Caco-2 (cell line): ENCODE data around the gene PABPC1L2A. TPM values are rescaled to one million over a fixed set of nuclear protein-coding genes. Genes with fewer than 3 reads are reported as not detected.
"Not testable (repeated sequence)": the region's sequence is repeated elsewhere in the genome, so short reads cannot be mapped to it uniquely, and the experiment has no call there.

Experiments
- Bru-seq: library from RNA; stranded (reverse); fragments of 400-500 nt; gene quantifications from one replicate; lab custom pipeline; 2021; lab: Mats Ljungman, UMichigan
- BruChase-seq, 2 experiments: library from RNA; stranded (reverse); fragments of 400-500 nt; gene quantifications; one replicate each; lab custom pipeline; 2021; lab: Mats Ljungman, UMichigan
- BruUV-seq: library from RNA; stranded (reverse); fragments of 400-500 nt; replicated peaks from 2 replicates; lab custom pipeline; 2021; lab: Mats Ljungman, UMichigan
- CTCF ChIA-PET: fragments of 300-600 bp; sonication (Branson Sonifier 250); formaldehyde crosslinking; loops from one replicate; lab custom pipeline; 2022; ENCODE audit warnings: antibody characterized with exemption; lab: Charles Lee
- POLR2A ChIA-PET: fragments of 300-600 bp; sonication (Branson Sonifier 250); formaldehyde crosslinking; loops from one replicate; lab custom pipeline; 2022; ENCODE audit warnings: antibody characterized with exemption; lab: Charles Lee
- DNase-seq, 2 experiments: peaks; one replicate each; pipeline versions ENCODE4 v3.0.0 to v3.0.0-alpha.2; 2020 to 2022
- H3K27me3 ChIP-seq: replicated peaks from 2 replicates; pipeline ENCODE4 v1.6.0; 2011; ENCODE audit warnings: low read length; ENCODE audit not compliant: control insufficient read depth, insufficient read depth
- H3K36me3 ChIP-seq: 2 replicates; pipeline ENCODE4 v1.5.1; 2011; ENCODE audit warnings: low read length; ENCODE audit not compliant: control insufficient read depth, insufficient read depth
- H3K4me1 ChIP-seq: fragments of 250-450 bp; sonication (Bioruptor Pico); 2 replicates; pipeline ENCODE4 v1.5.1; 2020; ENCODE audit warnings: mild to moderate bottlenecking
- H3K4me3 ChIP-seq: 2 replicates; pipeline ENCODE4 v1.5.1; 2011; ENCODE audit warnings: low read depth, mild to moderate bottlenecking, control low read depth, low read length
- H3K9me3 ChIP-seq: fragments of 250-450 bp; sonication (Bioruptor Pico); 2 replicates; pipeline ENCODE4 v1.5.1; 2020; ENCODE audit warnings: mild to moderate bottlenecking, moderate library complexity
- H3K27ac Mint-ChIP-seq: one replicate; pipeline ENCODE4 v1.8.0; 2022; ENCODE audit warnings: mixed read lengths; ENCODE audit not compliant: unreplicated experiment
- H3K27me3 Mint-ChIP-seq: one replicate; pipeline ENCODE4 v1.8.0; 2022; ENCODE audit warnings: mixed read lengths; ENCODE audit not compliant: insufficient read depth, unreplicated experiment
- H3K36me3 Mint-ChIP-seq: one replicate; pipeline ENCODE4 v1.8.0; 2022; ENCODE audit warnings: mild to moderate bottlenecking, mixed read lengths; ENCODE audit not compliant: insufficient read depth, unreplicated experiment
- H3K4me1 Mint-ChIP-seq: one replicate; pipeline ENCODE4 v1.8.0; 2022; ENCODE audit warnings: low read depth, mixed read lengths; ENCODE audit not compliant: unreplicated experiment
- H3K4me3 Mint-ChIP-seq: one replicate; pipeline ENCODE4 v1.8.0; 2022; ENCODE audit warnings: mild to moderate bottlenecking, moderate library complexity, mixed read lengths; ENCODE audit not compliant: unreplicated experiment
- H3K9me3 Mint-ChIP-seq: one replicate; pipeline ENCODE4 v1.8.0; 2022; ENCODE audit warnings: mixed read lengths; ENCODE audit not compliant: unreplicated experiment
- CTCF ChIP-seq, 2 experiments: fragments of 200-600 bp in 1 of 2; IDR thresholded peaks; 1 replicate in 1 of 2; 2 replicates in 1 of 2; pipeline versions ENCODE4 v1.5.1 to v1.8.0; 2011 to 2022; ENCODE audit warnings: antibody characterized with exemption in 1 of 2, control low read depth in 1 of 2, inconsistent platforms in 1 of 2, low read depth in 1 of 2, low read length in 1 of 2, mild to moderate bottlenecking in 1 of 2, moderate library complexity in 1 of 2; ENCODE audit not compliant: insufficient read depth in 1 of 2, severe bottlenecking in 1 of 2, unreplicated experiment in 1 of 2
- intact Hi-C: fragments of 100-400 bp; cut with micrococcal nuclease; formaldehyde crosslinking; loops from one replicate; pipeline ENCODE4 v1.10.0; 2022; ENCODE audit not compliant: unreplicated experiment
- long read RNA-seq: library from polyadenylated mRNA; stranded (forward); transcript quantifications from one replicate; pipeline ENCODE4 v2.0.0, GENCODE V29; 2022
- total RNA-seq: library from RNA; stranded (reverse); gene quantifications from 2 replicates; pipeline ENCODE4 v1.2.3, GENCODE V29; 2022

Gene PABPC1L2A
- total RNA-seq (not detected in 2 replicates), Bru-seq, nascent RNA (not detected), BruChase-seq, experiment 1, labeled RNA remaining after a 2-hour chase (not detected), BruChase-seq, experiment 2, labeled RNA remaining after a 6-hour chase (not detected)
- long read RNA-seq = 0 reads

- DNase-seq, CTCF ChIA-PET, H3K27me3 ChIP-seq, H3K4me1 Mint-ChIP-seq, H3K4me3 ChIP-seq, H3K9me3 Mint-ChIP-seq, H3K4me1 ChIP-seq, H3K4me3 Mint-ChIP-seq, H3K27me3 Mint-ChIP-seq, BruUV-seq, intact Hi-C loops, H3K36me3 Mint-ChIP-seq, H3K36me3 ChIP-seq, POLR2A ChIA-PET, H3K9me3 ChIP-seq, H3K27ac Mint-ChIP-seq: not testable (repeated sequence)
Observed at GRCh38 chrX:73079024-73079562, at the start of gene PABPC1L2A. TSS of gene PABPC1L2A (minus strand) at chrX:73079512. CDS start at chrX:73079386, 126 bp downstream.

- Mint-ChIP-seq H3K36me3 (peaks cover 4% of the 10 kb centered on the region), H3K27ac (no peak overlapping the region), H3K4me1 (no peaks in the 10 kb centered on the region), H3K4me3 (no peak overlapping the region), H3K27me3 (no peaks in the 10 kb centered on the region), H3K9me3 (peaks cover 9% of the 10 kb centered on the region)
- no peaks in the 10 kb centered on the region for H3K9me3 ChIP-seq
- no peaks in the 10 kb centered on the region for H3K36me3 ChIP-seq
- no peak for DNase-seq
- no peaks in the 10 kb centered on the region for H3K4me1 ChIP-seq
- ChIA-PET CTCF (no interaction called here), POLR2A (no interaction called here)
- no peak overlapping the region for H3K4me3 ChIP-seq
- no peaks in the 10 kb centered on the region for H3K27me3 ChIP-seq
- intact Hi-C loops = no loop called here
- no TSS peak for BruUV-seq
- TF ChIP-seq CTCF (IDR thresholded peaks at IDR 0.05; ENCODE audit: insufficient read depth in 1 of 2, low read depth in 1 of 2, low read length in 1 of 2, severe bottlenecking in 1 of 2, unreplicated experiment in 1 of 2) = no peak
Observed at GRCh38 chrX:73127700-73128241, 48.5 kb upstream of the PABPC1L2A start.

- POLR2A ChIA-PET = no interaction called here
- no peaks in the 10 kb centered on the region for H3K4me1 Mint-ChIP-seq
- H3K36me3 Mint-ChIP-seq = peaks cover 4% of the 10 kb centered on the region
- Histone ChIP-seq H3K27me3 (no peaks in the 10 kb centered on the region), H3K4me3 (no peak overlapping the region), H3K36me3 (no peaks in the 10 kb centered on the region), H3K9me3 (no peaks in the 10 kb centered on the region), H3K4me1 (no peaks in the 10 kb centered on the region)
- no peaks in the 10 kb centered on the region for H3K27me3 Mint-ChIP-seq
- DNase-seq = peak in 1 of 2 experiments; percentile 0
- intact Hi-C loops = no loop called here
- no peak overlapping the region for H3K4me3 Mint-ChIP-seq
- H3K9me3 Mint-ChIP-seq = peaks cover 9% of the 10 kb centered on the region
- no peak for TF ChIP-seq CTCF (IDR thresholded peaks at IDR 0.05; ENCODE audit: insufficient read depth in 1 of 2, low read depth in 1 of 2, low read length in 1 of 2, severe bottlenecking in 1 of 2, unreplicated experiment in 1 of 2)
- CTCF ChIA-PET = no interaction called here
- no peak overlapping the region for H3K27ac Mint-ChIP-seq
- BruUV-seq = no TSS peak
Observed at GRCh38 chrX:73126240-73126639, 46.9 kb upstream of the PABPC1L2A start.

- POLR2A ChIA-PET, H3K27me3 ChIP-seq, H3K4me1 ChIP-seq, BruUV-seq, H3K27me3 Mint-ChIP-seq, DNase-seq, intact Hi-C loops, H3K4me3 Mint-ChIP-seq, H3K9me3 ChIP-seq, H3K27ac Mint-ChIP-seq, H3K9me3 Mint-ChIP-seq, CTCF ChIA-PET, H3K4me1 Mint-ChIP-seq, H3K36me3 ChIP-seq, H3K4me3 ChIP-seq, H3K36me3 Mint-ChIP-seq: not testable (repeated sequence)
Observed at GRCh38 chrX:73099505-73099904, 20.2 kb upstream of the PABPC1L2A start.

- POLR2A ChIA-PET, H3K27ac Mint-ChIP-seq, H3K27me3 Mint-ChIP-seq, H3K9me3 Mint-ChIP-seq, H3K4me3 ChIP-seq, H3K36me3 ChIP-seq, H3K4me1 Mint-ChIP-seq, H3K9me3 ChIP-seq, CTCF ChIA-PET, H3K4me1 ChIP-seq, BruUV-seq, H3K27me3 ChIP-seq, H3K4me3 Mint-ChIP-seq, H3K36me3 Mint-ChIP-seq: not testable (repeated sequence)
- intact Hi-C loops = loop anchor here (10.0 kb wide), 1 partner anchor 178 kb away; no protein-coding TSS in a partner anchor
- DNase-seq = peak in 1 of 2 experiments; percentile 1
Observed at GRCh38 chrX:73086766-73087165, 7.5 kb upstream of the PABPC1L2A start.
